IMR-90 (cell line): ENCODE results near the gene NOTO. TPM values are rescaled to one million over a fixed set of nuclear protein-coding genes. Genes with fewer than 3 reads are reported as not detected.

Experiments used
- ATAC-seq: fragments of 200-7000 bp; cut with Tn5 transposase; 2 replicates; pipeline ENCODE4 v1.9.1; 2020; ENCODE audit warnings: low read depth, mild to moderate bottlenecking, moderate library complexity
- BruUV-seq: library from RNA; stranded (reverse); fragments of 400-500 nt; replicated peaks from 2 replicates; lab custom pipeline; 2021; lab: Mats Ljungman, UMichigan
- CTCF ChIA-PET: fragments of 300-600 bp; formaldehyde crosslinking; extraction: SDS; loops from one replicate; lab custom pipeline; 2021; ENCODE audit warnings: antibody characterized with exemption; lab: Yijun Ruan, JAX
- POLR2A ChIA-PET: fragments of 300-600 bp; sonication (Branson Sonifier 250); formaldehyde crosslinking; loops from one replicate; lab custom pipeline; 2022; ENCODE audit warnings: antibody characterized with exemption; ENCODE audit not compliant: unreplicated experiment; lab: Charles Lee
- DNase-seq: peaks from one replicate; pipeline ENCODE4 v3.0.0; 2013
- H2AFZ ChIP-seq: replicated peaks from 2 replicates; pipeline ENCODE3; 2013; ENCODE audit warnings: low read length, mild to moderate bottlenecking; ENCODE audit not compliant: poor library complexity
- H2AK5ac ChIP-seq: 2 replicates; pipeline ENCODE4 v1.6.1; 2013; ENCODE audit warnings: low read depth, low read length, inconsistent platforms
- H2AK9ac ChIP-seq: replicated peaks from 2 replicates; pipeline ENCODE3; 2013; ENCODE audit warnings: mild to moderate bottlenecking, low read depth, low read length, moderate library complexity; ENCODE audit not compliant: poor library complexity
- H2BK120ac ChIP-seq: 2 replicates; pipeline ENCODE4 v1.6.1; 2013; ENCODE audit warnings: low read depth, low read length, inconsistent platforms
- H2BK15ac ChIP-seq: 3 replicates; pipeline ENCODE4 v1.6.1; 2013; ENCODE audit warnings: low read depth, low read length, inconsistent platforms
- H2BK20ac ChIP-seq: 2 replicates; pipeline ENCODE4 v1.6.1; 2013; ENCODE audit warnings: low read depth, mild to moderate bottlenecking, inconsistent platforms, low read length, moderate library complexity
- H2BK5ac ChIP-seq: 2 replicates; pipeline ENCODE4 v1.6.1; 2013; ENCODE audit warnings: mild to moderate bottlenecking, low read depth, low read length, inconsistent platforms; ENCODE audit not compliant: poor library complexity, severe bottlenecking
- H3K14ac ChIP-seq: replicated peaks from 2 replicates; pipeline ENCODE4 v1.6.1; 2013; ENCODE audit warnings: low read depth, low read length, inconsistent platforms
- H3K18ac ChIP-seq: 2 replicates; pipeline ENCODE4 v1.6.1; 2013; ENCODE audit warnings: low read depth, low read length, control low read depth
- H3K23ac ChIP-seq: 2 replicates; pipeline ENCODE4 v1.6.1; 2013; ENCODE audit warnings: low read depth, low read length, inconsistent platforms
- H3K27ac ChIP-seq: 2 replicates; pipeline ENCODE4 v1.5.1; 2013; ENCODE audit warnings: mild to moderate bottlenecking, control low read depth, low read length; ENCODE audit not compliant: insufficient read depth
- H3K27me3 ChIP-seq: 2 replicates; pipeline ENCODE4 v1.6.1; 2013; ENCODE audit warnings: low read length; ENCODE audit not compliant: control insufficient read depth, insufficient read depth
- H3K36me3 ChIP-seq: 2 replicates; pipeline ENCODE4 v1.6.1; 2013; ENCODE audit warnings: low read length, mixed read lengths; ENCODE audit not compliant: control insufficient read depth, insufficient read depth
- H3K4ac ChIP-seq: 2 replicates; pipeline ENCODE4 v1.6.1; 2013; ENCODE audit warnings: low read depth, low read length, inconsistent platforms
- H3K4me1 ChIP-seq: 2 replicates; pipeline ENCODE4 v1.6.1; 2013; ENCODE audit warnings: low read length, mixed read lengths; ENCODE audit not compliant: control insufficient read depth, insufficient read depth
- H3K4me2 ChIP-seq: 2 replicates; pipeline ENCODE4 v1.6.1; 2013; ENCODE audit warnings: low read depth, mild to moderate bottlenecking, control low read depth, low read length, moderate library complexity
- H3K4me3 ChIP-seq: 2 replicates; pipeline ENCODE4 v1.5.1; 2013; ENCODE audit warnings: low read depth, mild to moderate bottlenecking, control low read depth, low read length, moderate library complexity; ENCODE audit not compliant: insufficient read depth
- H3K56ac ChIP-seq: 2 replicates; pipeline ENCODE4 v1.6.1; 2013; ENCODE audit warnings: low read length, inconsistent platforms; ENCODE audit not compliant: insufficient read depth; ENCODE audit errors: extremely low read depth
- H3K79me1 ChIP-seq, 2 experiments: 2 replicates each; pipeline ENCODE4 v1.6.1; 2013; ENCODE audit warnings: low read length in 2 of 2, inconsistent platforms in 1 of 2, low read depth in 1 of 2
- H3K9ac ChIP-seq: 2 replicates; pipeline ENCODE4 v1.6.1; 2013; ENCODE audit warnings: low read depth, low read length, control low read depth
- H3K9me1 ChIP-seq: 2 replicates; pipeline ENCODE4 v1.6.1; 2013; ENCODE audit warnings: low read length, inconsistent platforms; ENCODE audit not compliant: insufficient read depth
- H3K9me3 ChIP-seq: 2 replicates; pipeline ENCODE4 v1.6.1; 2013; ENCODE audit warnings: low read length; ENCODE audit not compliant: control insufficient read depth, insufficient read depth
- H4K20me1 ChIP-seq: 2 replicates; pipeline ENCODE4 v1.6.1; 2013; ENCODE audit warnings: low read length, inconsistent platforms; ENCODE audit not compliant: insufficient read depth
- H4K5ac ChIP-seq: 2 replicates; pipeline ENCODE4 v1.6.1; 2013; ENCODE audit warnings: mild to moderate bottlenecking, low read depth, low read length, control low read depth
- H4K8ac ChIP-seq, 2 experiments: 2 replicates each; pipeline ENCODE4 v1.6.1; 2013; ENCODE audit warnings: low read depth in 2 of 2, low read length in 2 of 2, control low read depth in 1 of 2, inconsistent platforms in 1 of 2
- H4K91ac ChIP-seq: 2 replicates; pipeline ENCODE4 v1.6.1; 2013; ENCODE audit warnings: low read depth, low read length, inconsistent platforms; ENCODE audit not compliant: insufficient read depth
- BHLHE40 ChIP-seq: fragments of 150-350 bp; IDR thresholded peaks from 2 replicates; pipeline ENCODE4 v1.6.1; 2016; ENCODE audit warnings: mild to moderate bottlenecking, low read depth, low read length
- CEBPB ChIP-seq: IDR thresholded peaks from 2 replicates; pipeline ENCODE4 v1.6.1; 2012; ENCODE audit warnings: low read depth, low read length, improper control_type of control experiment
- CHD1 ChIP-seq: IDR thresholded peaks from 2 replicates; pipeline ENCODE4 v1.6.1; 2012; ENCODE audit warnings: low read depth, low read length, improper control_type of control experiment
- FOS ChIP-seq: fragments of 150-350 bp; IDR thresholded peaks from 2 replicates; pipeline ENCODE4 v1.6.1; 2016; ENCODE audit warnings: low read depth, low read length
- MAFK ChIP-seq: IDR thresholded peaks from 2 replicates; pipeline ENCODE4 v1.6.1; 2012; ENCODE audit warnings: low read depth, low read length, improper control_type of control experiment
- MAZ ChIP-seq: IDR thresholded peaks from 2 replicates; pipeline ENCODE4 v1.6.1; 2012; ENCODE audit warnings: low read depth, mild to moderate bottlenecking, low read length, improper control_type of control experiment, moderate library complexity, borderline replicate concordance
- MXI1 ChIP-seq: IDR thresholded peaks from 2 replicates; pipeline ENCODE4 v1.6.1; 2012; ENCODE audit warnings: low read depth, mild to moderate bottlenecking, low read length, moderate library complexity, borderline replicate concordance
- NFE2L2 ChIP-seq: fragments of 150-350 bp; IDR thresholded peaks from 2 replicates; pipeline ENCODE4 v1.6.1; 2016; ENCODE audit warnings: low read depth, mild to moderate bottlenecking, low read length
- POLR2A ChIP-seq: IDR thresholded peaks from 2 replicates; pipeline ENCODE4 v1.6.1; 2012; ENCODE audit warnings: mild to moderate bottlenecking, low read depth, low read length
- RAD21 ChIP-seq: IDR thresholded peaks from 2 replicates; pipeline ENCODE4 v1.6.1; 2012; ENCODE audit warnings: low read length, improper control_type of control experiment
- RCOR1 ChIP-seq: IDR thresholded peaks from 2 replicates; pipeline ENCODE4 v1.6.1; 2012; ENCODE audit warnings: mild to moderate bottlenecking, low read length, improper control_type of control experiment; ENCODE audit not compliant: insufficient replicate concordance
- RFX5 ChIP-seq: IDR thresholded peaks from 2 replicates; pipeline ENCODE4 v1.8.0; 2012; ENCODE audit warnings: low read depth, mild to moderate bottlenecking, low read length, moderate library complexity
- SMC3 ChIP-seq: fragments of 150-350 bp; IDR thresholded peaks from 2 replicates; pipeline ENCODE4 v1.6.1; 2016; ENCODE audit warnings: low read depth, mild to moderate bottlenecking, antibody characterized with exemption, low read length, moderate library complexity
- WGBS, 2 experiments: methylation state at CpG; one replicate each; pipeline versions ENCODE4 v1.1.5 to v1.1.7; 2013; ENCODE audit warnings: missing lambda C conversion rate in 2 of 2; ENCODE audit not compliant: insufficient read length in 1 of 2; ENCODE audit errors: extremely low coverage in 2 of 2; 5-methylcytosine and 5-hydroxymethylcytosine counted together
- dilution Hi-C: fragments of 300-500 bp; cut with HindIII; formaldehyde crosslinking; loops from one replicate; pipeline ENCODE4 v1.14.3; 2018; ENCODE audit warnings: low sequenced_read_pairs; ENCODE audit not compliant: unreplicated experiment
- in situ Hi-C: fragments of 300-500 bp; cut with MboI; formaldehyde crosslinking; loops from 3 replicates; pipeline ENCODE4 v1.14.3; 2019; ENCODE audit warnings: low sequenced_read_pairs, inconsistent platforms, mixed read lengths
- intact Hi-C: fragments of 100-400 bp; cut with micrococcal nuclease; formaldehyde crosslinking; loops from 2 replicates; pipeline ENCODE4 v1.10.0; 2022
- polyA plus RNA-seq, 3 experiments: library from polyadenylated mRNA; depleted of rRNA; stranded (reverse); fragments of >200 nt; gene quantifications; 2 replicates each; pipeline ENCODE4 v1.2.3, GENCODE V29; 2012; ENCODE audit warnings: low replicate concordance in 1 of 3
- total RNA-seq: library from RNA; depleted of rRNA; stranded (reverse); fragments of >200 nt; gene quantifications from 2 replicates; pipeline ENCODE4 v1.2.3, GENCODE V29; 2012
- TF ChIP-seq, protein P1 (sequence below): conservative IDR thresholded peaks from 2 replicates; pipeline ENCODE4 v1.5.1; 2012; ENCODE audit warnings: mild to moderate bottlenecking, low read depth, low read length, improper control_type of control experiment
- TF ChIP-seq, protein P2 (sequence below): fragments of 150-350 bp; IDR thresholded peaks from 2 replicates; pipeline ENCODE4 v1.6.1; 2017; ENCODE audit warnings: mild to moderate bottlenecking, antibody characterized with exemption, low read length, low read depth
- TF ChIP-seq, protein P3 (sequence below): fragments of 150-350 bp; IDR thresholded peaks from 2 replicates; pipeline ENCODE4 v1.6.1; 2016; ENCODE audit warnings: low read depth, mild to moderate bottlenecking, low read length, moderate library complexity, borderline replicate concordance

Gene NOTO
- total and polyA plus RNA-seq, 2 of the 4 experiments (the other 2 are of a cell fraction) = not detected

DNA sequence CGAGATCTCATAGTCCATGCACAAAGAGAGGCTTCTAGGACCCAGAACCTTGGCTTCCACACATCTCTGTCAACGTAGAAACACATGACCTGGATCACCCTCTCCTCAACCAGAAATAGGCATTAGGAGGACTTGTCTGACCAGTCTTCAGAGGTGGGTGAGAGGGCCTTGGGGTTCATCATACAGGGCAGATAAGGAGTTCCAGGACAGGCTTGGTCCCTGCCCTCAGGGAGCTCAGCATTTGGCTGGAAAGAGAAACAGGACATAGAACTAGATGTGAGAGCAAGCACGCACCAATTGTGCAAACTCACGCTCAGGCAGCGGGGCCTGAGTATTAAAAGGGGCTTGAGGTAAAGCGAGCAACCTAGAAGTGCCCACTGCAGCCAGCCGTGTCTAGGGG lies 28.6 kb upstream of the NOTO start:
- H2BK20ac ChIP-seq = no peak overlapping the region
- TF ChIP-seq CHD1 = no peak
- no peak for TF ChIP-seq MAFK
- TF ChIP-seq MXI1 = no peak
- TF ChIP-seq RAD21 = no peak
- TF ChIP-seq SMC3 = no peak
- no peak for TF ChIP-seq POLR2A
- TF ChIP-seq NFE2L2 = no peak
- no peak for TF ChIP-seq RCOR1
- no peak for TF ChIP-seq MAZ
- TF ChIP-seq, protein P1, sequence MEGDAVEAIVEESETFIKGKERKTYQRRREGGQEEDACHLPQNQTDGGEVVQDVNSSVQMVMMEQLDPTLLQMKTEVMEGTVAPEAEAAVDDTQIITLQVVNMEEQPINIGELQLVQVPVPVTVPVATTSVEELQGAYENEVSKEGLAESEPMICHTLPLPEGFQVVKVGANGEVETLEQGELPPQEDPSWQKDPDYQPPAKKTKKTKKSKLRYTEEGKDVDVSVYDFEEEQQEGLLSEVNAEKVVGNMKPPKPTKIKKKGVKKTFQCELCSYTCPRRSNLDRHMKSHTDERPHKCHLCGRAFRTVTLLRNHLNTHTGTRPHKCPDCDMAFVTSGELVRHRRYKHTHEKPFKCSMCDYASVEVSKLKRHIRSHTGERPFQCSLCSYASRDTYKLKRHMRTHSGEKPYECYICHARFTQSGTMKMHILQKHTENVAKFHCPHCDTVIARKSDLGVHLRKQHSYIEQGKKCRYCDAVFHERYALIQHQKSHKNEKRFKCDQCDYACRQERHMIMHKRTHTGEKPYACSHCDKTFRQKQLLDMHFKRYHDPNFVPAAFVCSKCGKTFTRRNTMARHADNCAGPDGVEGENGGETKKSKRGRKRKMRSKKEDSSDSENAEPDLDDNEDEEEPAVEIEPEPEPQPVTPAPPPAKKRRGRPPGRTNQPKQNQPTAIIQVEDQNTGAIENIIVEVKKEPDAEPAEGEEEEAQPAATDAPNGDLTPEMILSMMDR = no peak
- TF ChIP-seq, protein P2, sequence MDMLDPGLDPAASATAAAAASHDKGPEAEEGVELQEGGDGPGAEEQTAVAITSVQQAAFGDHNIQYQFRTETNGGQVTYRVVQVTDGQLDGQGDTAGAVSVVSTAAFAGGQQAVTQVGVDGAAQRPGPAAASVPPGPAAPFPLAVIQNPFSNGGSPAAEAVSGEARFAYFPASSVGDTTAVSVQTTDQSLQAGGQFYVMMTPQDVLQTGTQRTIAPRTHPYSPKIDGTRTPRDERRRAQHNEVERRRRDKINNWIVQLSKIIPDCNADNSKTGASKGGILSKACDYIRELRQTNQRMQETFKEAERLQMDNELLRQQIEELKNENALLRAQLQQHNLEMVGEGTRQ = no peak
- TF ChIP-seq CEBPB = no peak
- TF ChIP-seq, protein P3, sequence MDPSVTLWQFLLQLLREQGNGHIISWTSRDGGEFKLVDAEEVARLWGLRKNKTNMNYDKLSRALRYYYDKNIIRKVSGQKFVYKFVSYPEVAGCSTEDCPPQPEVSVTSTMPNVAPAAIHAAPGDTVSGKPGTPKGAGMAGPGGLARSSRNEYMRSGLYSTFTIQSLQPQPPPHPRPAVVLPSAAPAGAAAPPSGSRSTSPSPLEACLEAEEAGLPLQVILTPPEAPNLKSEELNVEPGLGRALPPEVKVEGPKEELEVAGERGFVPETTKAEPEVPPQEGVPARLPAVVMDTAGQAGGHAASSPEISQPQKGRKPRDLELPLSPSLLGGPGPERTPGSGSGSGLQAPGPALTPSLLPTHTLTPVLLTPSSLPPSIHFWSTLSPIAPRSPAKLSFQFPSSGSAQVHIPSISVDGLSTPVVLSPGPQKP = no peak
- no peak for TF ChIP-seq BHLHE40
- TF ChIP-seq FOS = no peak
- no peak for TF ChIP-seq RFX5
- dilution Hi-C loops = no loop called here
- H3K14ac ChIP-seq = no peak overlapping the region
- H2AK9ac ChIP-seq = no peak overlapping the region
- in situ Hi-C loops = no loop called here
- no peak overlapping the region for H2BK15ac ChIP-seq
- H3K4me3 ChIP-seq = no peak overlapping the region
- no peak overlapping the region for H4K5ac ChIP-seq
- ChIA-PET CTCF (no interaction called here), POLR2A (no interaction called here)
- no peak overlapping the region for H3K4me2 ChIP-seq
- no peak overlapping the region for H3K56ac ChIP-seq
- H2BK5ac ChIP-seq = no peak overlapping the region
- H4K91ac ChIP-seq = no peak overlapping the region
- H3K79me1 ChIP-seq = no peaks in the 10 kb centered on the region
- H3K23ac ChIP-seq = no peak overlapping the region
- H3K9ac ChIP-seq = no peak overlapping the region
- ATAC-seq = no peak
- intact Hi-C loops = no loop called here
- no peak overlapping the region for H2AK5ac ChIP-seq
- no peak for DNase-seq
- no peak overlapping the region for H3K4ac ChIP-seq
- peaks cover 44% of the 10 kb centered on the region for H3K27me3 ChIP-seq
- BruUV-seq = no TSS peak
- H3K9me3 ChIP-seq = no peaks in the 10 kb centered on the region
- H3K18ac ChIP-seq = no peak overlapping the region
- H3K9me1 ChIP-seq = no peaks in the 10 kb centered on the region
- no peaks in the 10 kb centered on the region for H3K36me3 ChIP-seq
- 94% methylated on average over 5 of the region's 7 CpGs; no CpG with 5 or more reads in 1 of the 2 experiments for WGBS, 2 experiments
- no peaks in the 10 kb centered on the region for H4K20me1 ChIP-seq
- H2BK120ac ChIP-seq = no peak overlapping the region
- H3K27ac ChIP-seq = no peak overlapping the region
- no peak overlapping the region for H2AFZ ChIP-seq
- no peak overlapping the region for H4K8ac ChIP-seq
- H3K4me1 ChIP-seq = 0 out of 2 replicates have a peak, but pooled peaks cover 2% of the 10 kb centered on the region
